ENCODE results near the gene SORBS2.

DNA sequence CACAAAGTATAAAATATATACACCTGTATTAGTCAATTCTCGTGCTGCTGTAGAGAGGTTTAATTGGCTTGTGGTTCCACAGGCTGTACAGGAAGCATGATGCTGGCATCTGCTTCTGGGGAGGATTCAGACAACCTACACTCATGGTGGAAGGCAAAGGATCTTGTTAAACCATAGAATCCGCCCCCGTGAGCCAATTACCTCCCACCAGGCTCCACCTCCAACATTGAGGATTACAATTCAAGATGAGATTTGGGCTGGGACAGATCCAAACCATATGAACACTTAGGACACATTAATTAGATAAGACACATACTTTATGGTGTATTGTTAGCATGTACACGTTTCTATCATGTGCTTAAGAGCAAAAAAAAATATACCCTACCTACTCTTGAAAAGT lies 22.1 kb upstream of the SORBS2 start:
- TF ChIP-seq TAF1 (IDR thresholded peaks at IDR 0.05; ENCODE audit: low read depth, low read length): no peak
- TF ChIP-seq POLR2A (IDR thresholded peaks at IDR 0.05; ENCODE audit: low read depth, low read length): no peak
- no peak for TF ChIP-seq SPI1 (IDR thresholded peaks at IDR 0.05; ENCODE audit: low read depth, low read length)
- no peak for TF ChIP-seq PAX5 (IDR thresholded peaks at IDR 0.05; ENCODE audit: insufficient read depth, low read length, severe bottlenecking)
- TF ChIP-seq POLR2AphosphoS5 (IDR thresholded peaks at IDR 0.05; ENCODE audit: low read depth, low read length): no peak
- TF ChIP-seq POU2F2 (IDR thresholded peaks at IDR 0.05; ENCODE audit: low read depth, low read length): no peak

Data from GM12891 (cell line).